GM13977 (cell line): ENCODE measurements around the gene SYF2.

Experiments
- DNase-seq: peaks from one replicate; pipeline ENCODE4 v3.0.0; 2012; ENCODE audit warnings: low spot score
- CTCF ChIP-seq: IDR thresholded peaks from 2 replicates; pipeline ENCODE4 v1.5.1; 2012; ENCODE audit warnings: mild to moderate bottlenecking, control low read depth; ENCODE audit not compliant: insufficient read depth; ENCODE audit errors: extremely low read depth, missing control alignments
- in situ Hi-C: fragments of 300-500 bp; cut with MboI; formaldehyde crosslinking; loops from one replicate; pipeline ENCODE4 v1.12.0; 2022; ENCODE audit warnings: low sequenced_read_pairs, low pct_unique_long_range_greater_than_20kb, mixed read lengths, inconsistent platforms; ENCODE audit not compliant: unreplicated experiment

Gene SYF2

GRCh38 chr1:25197982-25198662 lies 34.2 kb downstream of the SYF2 start:
- no peak for DNase-seq
- in situ Hi-C loops, result no loop called here

GRCh38 chr1:25197235-25197975 lies 34.9 kb downstream of the SYF2 start:
- in situ Hi-C loops, result no loop called here
- no peak for TF ChIP-seq CTCF
- DNase-seq, result no peak

More at GRCh38 chr1:25197982-25198662, 34.2 kb downstream of the SYF2 start:
- no peak for TF ChIP-seq CTCF

DNA sequence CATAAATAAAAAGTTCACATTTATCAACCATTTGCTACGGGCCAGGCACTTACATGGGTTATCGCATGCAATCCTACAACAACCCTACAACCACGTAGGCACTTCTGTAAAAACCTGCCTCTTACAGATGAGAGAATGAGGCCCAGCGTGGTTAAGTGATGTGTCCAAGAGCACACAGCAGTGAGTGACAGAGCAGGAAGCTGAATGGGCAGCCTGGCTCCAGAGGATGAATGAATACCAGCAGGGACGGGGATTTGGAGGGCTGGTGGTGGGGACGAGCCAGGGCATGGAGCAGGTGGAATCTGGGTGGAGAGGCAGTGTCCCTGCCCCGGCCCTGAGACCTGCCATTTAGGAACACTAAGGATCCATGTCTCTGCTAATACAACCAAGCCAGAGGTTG lies 35.5 kb downstream of the SYF2 start:
- DNase-seq, result no peak
- TF ChIP-seq CTCF, result no peak

GRCh38 chr1:25195835-25196234 lies 36.5 kb downstream of the SYF2 start:
- DNase-seq, result no peak
- no peak for TF ChIP-seq CTCF
- in situ Hi-C loops, result no loop called here

More for the DNA sequence above, 35.5 kb downstream of the SYF2 start:
- in situ Hi-C loops, result no loop called here

DNA sequence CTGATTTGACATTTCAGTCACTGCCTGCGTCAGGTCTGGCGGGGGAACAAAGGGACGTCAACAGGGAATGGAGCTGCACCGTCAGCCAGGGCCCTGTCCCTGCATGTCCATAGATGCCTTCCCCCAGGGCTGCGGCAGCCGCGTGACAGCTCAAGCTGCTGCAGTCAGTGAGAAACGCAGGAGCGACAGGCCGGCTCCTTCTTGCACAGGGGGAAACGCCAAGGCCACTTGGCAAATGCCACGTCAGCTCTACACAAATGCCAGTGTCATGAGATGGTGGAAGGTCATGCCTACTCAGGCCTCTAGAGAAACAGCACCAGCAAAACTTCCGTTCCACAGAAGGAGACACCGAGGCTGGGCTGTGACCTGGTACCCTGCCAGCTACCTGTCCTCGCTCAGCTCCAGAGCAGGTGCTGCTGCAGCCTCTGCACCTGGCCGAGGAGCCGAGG lies 37.7 kb downstream of the SYF2 start:
- no peak for TF ChIP-seq CTCF
- no peak for DNase-seq
- in situ Hi-C loops, result no loop called here

DNA sequence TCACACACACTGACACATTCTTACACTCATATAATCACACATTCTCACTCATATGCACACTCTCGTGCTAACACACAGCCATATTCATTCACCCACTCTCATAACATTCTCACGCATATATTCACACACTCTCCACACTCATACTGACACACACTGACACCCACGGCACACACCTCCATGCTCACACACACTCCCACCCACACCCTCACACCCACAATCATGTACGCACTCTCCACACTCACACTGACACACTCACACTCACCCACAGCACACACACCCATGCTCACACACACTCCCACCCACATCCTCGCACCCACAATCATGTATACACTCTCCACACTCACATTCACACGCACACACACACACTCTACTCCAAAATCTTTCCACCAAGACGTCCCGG lies 38.2 kb downstream of the SYF2 start:
- in situ Hi-C loops, result no loop called here
- no peak for TF ChIP-seq CTCF
- DNase-seq, result no peak
